H1 (cell line): ENCODE measurements around the gene SOCS6.

Source experiments
- CTCF ChIP-seq, 3 experiments: IDR thresholded peaks; 1 replicate in 2 of 3; 2 replicates in 1 of 3; pipeline versions ENCODE4 v1.5.1 to v1.6.1; 2011; ENCODE audit warnings: low read length in 3 of 3, mild to moderate bottlenecking in 3 of 3, inconsistent platforms in 2 of 3, low read depth in 1 of 3, moderate library complexity in 1 of 3; ENCODE audit not compliant: insufficient read depth in 1 of 3; ENCODE audit errors: control extremely low read depth in 1 of 3
- EGR1 ChIP-seq: IDR thresholded peaks from 2 replicates; pipeline ENCODE4 v1.6.1; 2011; ENCODE audit warnings: low read depth, low read length, borderline replicate concordance
- EP300 ChIP-seq, 2 experiments: IDR thresholded peaks; 1 replicate in 1 of 2; 2 replicates in 1 of 2; pipeline ENCODE4 v1.6.1; 2011 to 2012; ENCODE audit warnings: low read depth in 2 of 2, low read length in 2 of 2, mild to moderate bottlenecking in 2 of 2, borderline replicate concordance in 1 of 2, inconsistent platforms in 1 of 2, moderate library complexity in 1 of 2
- JUN ChIP-seq: IDR thresholded peaks from 2 replicates; pipeline ENCODE4 v1.6.1; 2011; ENCODE audit warnings: low read depth, mild to moderate bottlenecking, improper control_type of control experiment, low read length
- MAX ChIP-seq: IDR thresholded peaks from 2 replicates; pipeline ENCODE4 v1.6.1; 2012; ENCODE audit warnings: inconsistent platforms
- NANOG ChIP-seq: IDR thresholded peaks from 2 replicates; pipeline ENCODE4 v1.6.1; 2011; ENCODE audit warnings: low read length, low read depth, mild to moderate bottlenecking, inconsistent platforms; ENCODE audit not compliant: insufficient read depth, poor library complexity, severe bottlenecking
- POLR2A ChIP-seq, 2 experiments: IDR thresholded peaks; 1 replicate in 1 of 2; 2 replicates in 1 of 2; pipeline ENCODE4 v1.6.1; 2011; ENCODE audit warnings: low read depth in 2 of 2, low read length in 2 of 2, mild to moderate bottlenecking in 2 of 2; ENCODE audit errors: control extremely low read depth in 1 of 2
- POLR2AphosphoS5 ChIP-seq: IDR thresholded peaks from 2 replicates; pipeline ENCODE4 v1.6.1; 2011; ENCODE audit warnings: low read depth, low read length
- POU5F1 ChIP-seq: IDR thresholded peaks from 2 replicates; pipeline ENCODE4 v1.6.1; 2011; ENCODE audit warnings: low read depth, mild to moderate bottlenecking, low read length, moderate library complexity
- RBBP5 ChIP-seq: IDR thresholded peaks from 2 replicates; pipeline ENCODE4 v1.7.1; 2012; ENCODE audit warnings: low read depth, mild to moderate bottlenecking, inconsistent platforms, low read length, moderate library complexity, borderline replicate concordance
- SP1 ChIP-seq: IDR thresholded peaks from 2 replicates; pipeline ENCODE4 v1.6.1; 2011; ENCODE audit warnings: low read depth, low read length
- TAF1 ChIP-seq: IDR thresholded peaks from 2 replicates; pipeline ENCODE4 v1.6.1; 2011; ENCODE audit warnings: mild to moderate bottlenecking, low read depth, low read length
- TCF12 ChIP-seq: IDR thresholded peaks from 2 replicates; pipeline ENCODE4 v1.6.1; 2011; ENCODE audit warnings: low read depth, mild to moderate bottlenecking, low read length
- ZNF274 ChIP-seq: IDR thresholded peaks from 2 replicates; pipeline ENCODE4 v1.7.0; 2012; ENCODE audit warnings: low read length, borderline replicate concordance; ENCODE audit errors: extremely low read depth

- TF ChIP-seq CTCF (IDR thresholded peaks at IDR 0.05; ENCODE audit: control extremely low read depth in 1 of 3, insufficient read depth in 1 of 3, low read depth in 1 of 3, low read length in 3 of 3) (no peak), MAX (peak; percentile 24; the same call in 1 of the 2 replicates), POLR2A (IDR thresholded peaks at IDR 0.05; ENCODE audit: control extremely low read depth in 1 of 2, low read depth in 2 of 2, low read length in 2 of 2) (no peak), TCF12 (0 out of 2 replicates have a peak, but pooled peaks have one; percentile 25), POU5F1 (no peak), SP1 (no peak), POLR2AphosphoS5 (no peak), JUN (no peak), ZNF274 (no peak), RBBP5 (no peak), EGR1 (no peak), NANOG (no peak), EP300 (IDR thresholded peaks at IDR 0.05; ENCODE audit: borderline replicate concordance in 1 of 2, low read depth in 2 of 2, low read length in 2 of 2) (no peak; a peak in 1 of 3 replicates), TAF1 (no peak)
Observed at GRCh38 chr18:70366174-70366573, 77.3 kb downstream of the SOCS6 start.
